HepG2 (cell line): Measurements from ENCODE around the gene SLC25A43. TPM values are rescaled to one million over a fixed set of nuclear protein-coding genes. Genes with fewer than 3 reads are reported as not detected.

ENCODE experiments used
- AKAP8 ChIP-seq: sonication (generic); formaldehyde crosslinking; IDR thresholded peaks from 2 replicates; pipeline ENCODE4 v1.5.1; 2020; ENCODE audit warnings: mild to moderate bottlenecking, missing genetic modification reagents
- ELF1 ChIP-seq: sonication (generic); formaldehyde crosslinking; IDR thresholded peaks from 2 replicates; pipeline ENCODE4 v1.4.0; 2020; ENCODE audit warnings: missing genetic modification reagents
- GABPB1 ChIP-seq: IDR thresholded peaks from 2 replicates; pipeline ENCODE4 v1.6.1; 2016; ENCODE audit warnings: mild to moderate bottlenecking, missing genetic modification reagents, moderate library complexity, missing compliant biosample characterization
- GRHL1 ChIP-seq: sonication (generic); formaldehyde crosslinking; conservative IDR thresholded peaks from 2 replicates; pipeline ENCODE4 v1.8.0; 2022; ENCODE audit warnings: missing genetic modification reagents
- HDAC1 ChIP-seq: sonication (generic); formaldehyde crosslinking; IDR thresholded peaks from 2 replicates; pipeline ENCODE4 v1.5.1; 2020; ENCODE audit warnings: mild to moderate bottlenecking, missing genetic modification reagents
- HOXA3 ChIP-seq: sonication (generic); formaldehyde crosslinking; IDR thresholded peaks from 2 replicates; pipeline ENCODE4 v1.5.0; 2020; ENCODE audit warnings: missing genetic modification reagents
- JUND ChIP-seq: sonication (generic); formaldehyde crosslinking; IDR thresholded peaks from 2 replicates; pipeline ENCODE4 v1.8.0; 2022; ENCODE audit warnings: mild to moderate bottlenecking, missing genetic modification reagents
- MED1 ChIP-seq: sonication (generic); formaldehyde crosslinking; IDR thresholded peaks from 2 replicates; pipeline ENCODE4 v1.4.0; 2020; ENCODE audit warnings: missing genetic modification reagents
- MXI1 ChIP-seq: IDR thresholded peaks from 3 replicates; pipeline ENCODE4 v1.6.1; 2012; ENCODE audit warnings: low read depth, low read length, inconsistent platforms, borderline replicate concordance
- NAIF1 ChIP-seq: sonication (generic); formaldehyde crosslinking; IDR thresholded peaks from 2 replicates; pipeline ENCODE4 v1.5.0; 2020; ENCODE audit warnings: mild to moderate bottlenecking, missing genetic modification reagents, borderline replicate concordance
- NFKBIZ ChIP-seq: IDR thresholded peaks from 2 replicates; pipeline ENCODE4 v1.6.1; 2018; ENCODE audit warnings: missing genetic modification reagents, missing compliant biosample characterization
- PAF1 ChIP-seq: IDR thresholded peaks from 2 replicates; pipeline ENCODE4 v1.6.1; 2016; ENCODE audit warnings: missing genetic modification reagents, missing compliant biosample characterization
- PHF20 ChIP-seq: sonication (generic); formaldehyde crosslinking; IDR thresholded peaks from 2 replicates; pipeline ENCODE4 v1.5.0; 2020; ENCODE audit warnings: mild to moderate bottlenecking, missing genetic modification reagents
- PLSCR1 ChIP-seq: sonication (generic); formaldehyde crosslinking; IDR thresholded peaks from 2 replicates; pipeline ENCODE4 v1.5.0; 2020; ENCODE audit warnings: missing genetic modification reagents, mild to moderate bottlenecking, borderline replicate concordance
- RFX1 ChIP-seq: fragments of 450-650 bp; IDR thresholded peaks from 2 replicates; pipeline ENCODE4 v1.6.1; 2017
- RXRA ChIP-seq: sonication (generic); formaldehyde crosslinking; IDR thresholded peaks from 2 replicates; pipeline ENCODE4 v1.5.1; 2020; ENCODE audit warnings: missing genetic modification reagents
- SMC3 ChIP-seq: IDR thresholded peaks from 2 replicates; pipeline ENCODE4 v1.6.1; 2011; ENCODE audit warnings: low read length, improper control_type of control experiment
- SP4 ChIP-seq: sonication (generic); formaldehyde crosslinking; IDR thresholded peaks from 2 replicates; pipeline ENCODE4 v1.8.1; 2023; ENCODE audit warnings: mild to moderate bottlenecking, missing genetic modification reagents
- SPEN ChIP-seq: sonication (generic); formaldehyde crosslinking; IDR thresholded peaks from 2 replicates; pipeline ENCODE4 v1.5.1; 2020; ENCODE audit warnings: low read depth, mild to moderate bottlenecking, missing genetic modification reagents
- THAP11 ChIP-seq: IDR thresholded peaks from 2 replicates; pipeline ENCODE4 v1.6.1; 2016; ENCODE audit warnings: missing biosample characterization, missing genetic modification reagents
- ZFX ChIP-seq: sonication (generic); formaldehyde crosslinking; IDR thresholded peaks from 2 replicates; pipeline ENCODE4 v1.4.0; 2020; ENCODE audit warnings: mild to moderate bottlenecking, low read depth, missing genetic modification reagents, moderate library complexity
- ZNF136 ChIP-seq: sonication (generic); formaldehyde crosslinking; IDR thresholded peaks from 2 replicates; pipeline ENCODE4 v1.8.1; 2022; ENCODE audit warnings: low read depth, mild to moderate bottlenecking, moderate library complexity, missing genetic modification reagents
- ZNF275 ChIP-seq: sonication (generic); formaldehyde crosslinking; IDR thresholded peaks from 2 replicates; pipeline ENCODE4 v1.8.0; 2022; ENCODE audit warnings: missing genetic modification reagents, mild to moderate bottlenecking, inconsistent platforms, borderline replicate concordance
- ZNF616 ChIP-seq: sonication (generic); formaldehyde crosslinking; IDR thresholded peaks from 2 replicates; pipeline ENCODE4 v1.5.0; 2020; ENCODE audit warnings: low read depth, mild to moderate bottlenecking, missing genetic modification reagents
- ZNF709 ChIP-seq: sonication (generic); formaldehyde crosslinking; IDR thresholded peaks from 2 replicates; pipeline ENCODE4 v1.5.0; 2020; ENCODE audit warnings: mild to moderate bottlenecking, missing genetic modification reagents
- ZNF710 ChIP-seq: sonication (generic); formaldehyde crosslinking; IDR thresholded peaks from 2 replicates; pipeline ENCODE4 v1.5.0; 2020; ENCODE audit warnings: mild to moderate bottlenecking, missing genetic modification reagents, borderline replicate concordance
- polyA plus RNA-seq, 8 experiments: library from polyadenylated mRNA; depleted of rRNA in 3 of 8; stranded (reverse) in 7 of 8; unstranded in 1 of 8; fragments of >200 nt; fragmentation: Illumina TruSeq in 4 of 8; extraction: Trizol in 4 of 8; gene quantifications; 2 replicates each; pipeline versions ENCODE4 v1.2.1 to v1.2.3, GENCODE V29; 2011 to 2016; ENCODE audit warnings: low read depth in 4 of 8, missing spikeins in 1 of 8, mixed read lengths in 1 of 8; ENCODE audit not compliant: insufficient read depth in 1 of 8
- total RNA-seq, 5 experiments: library from RNA; depleted of rRNA; stranded (reverse); fragments of >200 nt; fragmentation: Illumina TruSeq; extraction: Trizol; gene quantifications; 2 replicates each; pipeline ENCODE4 v1.2.3, GENCODE V29; 2016; ENCODE audit warnings: low read depth in 1 of 5

SLC25A43 gene
- total and polyA plus RNA-seq, 2 of the 13 experiments (the other 11 are each of a cell fraction or from before 2014, with no cell fraction given): 5.8 to 13.2 TPM

- TF ChIP-seq GRHL1 (CRISPR knock-in tag) (no peak), PLSCR1 (no peak), AKAP8 (CRISPR knock-in tag) (no peak), NFKBIZ (CRISPR knock-in tag) (no peak), RXRA (CRISPR knock-in tag) (0 out of 2 replicates have a peak, but pooled peaks have one; percentile 22), GABPB1 (peak; percentile 83), PHF20 (CRISPR knock-in tag) (peak; percentile 11; the same call in 1 of the 2 replicates), ZNF710 (CRISPR knock-in tag) (peak; percentile 32; the same call in 1 of the 2 replicates), ELF1 (CRISPR knock-in tag) (peak; percentile 65; the same call in 1 of the 2 replicates), ZNF709 (peak; percentile 49; the same call in 1 of the 2 replicates), ZNF275 (no peak), SPEN (CRISPR knock-in tag) (no peak), HDAC1 (CRISPR knock-in tag) (no peak; the same call in 1 of the 2 replicates), MXI1 (peak; percentile 13; the same call in 1 of the 3 replicates), JUND (no peak), MED1 (CRISPR knock-in tag) (peak; percentile 29; the same call in 1 of the 2 replicates), ZFX (CRISPR knock-in tag) (0 out of 2 replicates have a peak, but pooled peaks have one; percentile 38), ZNF136 (CRISPR knock-in tag) (no peak), NAIF1 (no peak), PAF1 (CRISPR knock-in tag) (no peak), SP4 (CRISPR knock-in tag) (0 out of 2 replicates have a peak, but pooled peaks have one; percentile 5), ZNF616 (no peak), RFX1 (no peak), SMC3 (no peak), THAP11 (peak; percentile 53), HOXA3 (CRISPR knock-in tag) (peak; percentile 36; the same call in 1 of the 2 replicates)
Measured at GRCh38 chrX:119468551-119469312, 69.6 kb downstream of the SLC25A43 start (continued).
